Dendritic cell treated with granulocyte-macrophage colony-stimulating factor and Interleukin-4, amounts not matched to agents 40 ng/mL and 50 ng/mL, for 4 days (primary cell): ENCODE measurements around the gene BMP6.
"Not testable (repeated sequence)": the region's sequence is repeated elsewhere in the genome, so short reads cannot be mapped to it uniquely, and the experiment has no call there.

ENCODE experiments used
- H3K27ac Mint-ChIP-seq: one replicate; pipeline ENCODE4 v1.8.0; 2022; ENCODE audit warnings: mild to moderate bottlenecking, mixed read lengths
- H3K27me3 Mint-ChIP-seq: one replicate; pipeline ENCODE4 v1.8.0; 2022; ENCODE audit warnings: mild to moderate bottlenecking, mixed read lengths
- H3K36me3 Mint-ChIP-seq: one replicate; pipeline ENCODE4 v1.8.0; 2022; ENCODE audit warnings: low read depth, mixed read lengths
- H3K4me1 Mint-ChIP-seq: one replicate; pipeline ENCODE4 v1.8.0; 2022; ENCODE audit warnings: low read depth, mixed read lengths
- H3K4me3 Mint-ChIP-seq: one replicate; pipeline ENCODE4 v1.8.0; 2022; ENCODE audit warnings: mild to moderate bottlenecking, moderate library complexity, mixed read lengths
- H3K9me3 Mint-ChIP-seq: one replicate; pipeline ENCODE4 v1.8.0; 2022; ENCODE audit warnings: mixed read lengths
- intact Hi-C: fragments of 100-400 bp; cut with micrococcal nuclease; formaldehyde crosslinking; loops from one replicate; pipeline ENCODE4 v1.15.0; 2022

Gene BMP6

DNA sequence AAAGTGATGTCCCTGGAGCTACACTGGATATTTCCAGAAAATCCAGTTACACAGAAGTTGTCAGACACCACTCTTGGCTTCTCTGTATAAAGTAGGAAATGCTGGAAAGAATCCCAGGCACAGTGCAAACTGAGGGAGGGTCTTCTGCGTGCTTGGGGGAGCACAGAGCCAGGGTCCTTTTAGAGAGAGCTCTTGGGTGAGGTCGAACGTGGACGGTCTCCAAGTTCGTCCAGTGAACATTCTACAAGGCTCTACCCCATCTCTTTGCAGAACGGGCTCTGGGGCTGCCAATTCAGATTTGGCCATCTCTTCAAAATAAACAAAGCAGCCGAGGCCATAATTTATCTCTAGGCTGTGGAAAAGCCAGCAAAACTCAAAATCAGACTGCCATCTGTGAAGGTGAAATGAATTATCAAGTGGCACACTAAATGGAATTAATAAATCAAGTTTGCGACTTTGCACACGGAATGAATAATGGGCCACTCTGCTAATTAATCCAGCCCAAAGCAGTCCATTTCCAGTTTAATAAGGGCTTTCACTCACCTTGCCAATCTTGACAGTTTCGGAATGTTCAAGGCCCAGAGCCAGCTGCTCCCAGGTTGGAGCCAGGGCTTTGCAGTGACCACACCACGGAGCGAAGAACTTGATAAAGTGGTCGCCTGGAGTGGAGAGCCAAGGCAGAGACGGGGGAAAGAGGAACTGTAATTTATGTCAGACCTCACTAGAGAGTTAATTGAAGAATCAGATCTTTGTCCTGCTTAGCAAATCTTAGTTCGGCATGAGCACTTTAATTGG is 165.4 kb downstream of the BMP6 start:
- intact Hi-C loops, result no loop called here
- H3K36me3 Mint-ChIP-seq, result peaks cover 100% of the 10 kb centered on the region
- H3K27ac Mint-ChIP-seq, result no peak overlapping the region
- no peaks in the 10 kb centered on the region for H3K27me3 Mint-ChIP-seq
- no peak overlapping the region for H3K4me3 Mint-ChIP-seq
- no peaks in the 10 kb centered on the region for H3K4me1 Mint-ChIP-seq
- H3K9me3 Mint-ChIP-seq, result no peaks in the 10 kb centered on the region

DNA sequence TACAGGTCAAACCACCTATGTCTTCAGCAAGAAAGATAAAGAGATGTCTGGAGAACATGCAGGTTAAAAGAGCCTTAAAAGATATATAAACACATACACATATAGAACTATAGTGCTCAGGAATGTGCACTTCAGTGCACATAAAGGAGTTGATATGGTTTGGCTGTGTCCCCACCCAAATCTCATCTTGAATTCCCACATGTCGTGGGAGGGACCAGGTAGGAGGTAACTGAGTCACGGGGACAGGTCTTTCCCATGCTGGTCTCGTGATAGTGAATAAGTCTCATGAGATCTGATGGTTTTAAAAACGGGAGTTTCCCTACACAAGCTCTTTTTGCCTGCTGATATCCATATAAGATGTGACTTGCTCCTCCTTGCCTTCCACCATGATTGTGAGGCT is 166.5 kb downstream of the BMP6 start:
- intact Hi-C loops, H3K27ac Mint-ChIP-seq, H3K9me3 Mint-ChIP-seq, H3K27me3 Mint-ChIP-seq, H3K4me3 Mint-ChIP-seq, H3K4me1 Mint-ChIP-seq: not testable (repeated sequence)
- H3K36me3 Mint-ChIP-seq, result peaks cover 96% of the 10 kb centered on the region

DNA sequence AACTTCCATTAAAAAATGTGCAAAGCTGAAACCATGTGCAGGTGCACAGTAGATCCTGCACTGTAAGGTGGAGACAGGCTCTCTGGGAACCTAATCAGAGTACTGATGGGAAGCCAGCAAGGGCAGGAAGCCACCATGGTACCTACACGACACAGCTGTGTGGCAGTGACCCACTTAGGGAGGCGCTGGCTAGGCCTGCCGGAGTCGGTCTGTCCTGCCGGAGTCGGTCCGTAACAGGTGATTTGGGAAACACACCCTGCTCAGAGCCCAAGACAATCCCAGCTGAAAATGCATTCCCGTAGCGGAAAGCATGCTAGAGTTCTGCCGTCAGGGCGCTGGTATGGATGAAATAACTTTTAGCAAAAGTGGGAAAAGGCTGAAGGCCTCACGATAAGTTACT is 167.4 kb downstream of the BMP6 start:
- H3K27ac Mint-ChIP-seq, result no peak overlapping the region
- H3K9me3 Mint-ChIP-seq, result no peaks in the 10 kb centered on the region
- H3K4me1 Mint-ChIP-seq, result no peaks in the 10 kb centered on the region
- intact Hi-C loops, result no loop called here
- no peak overlapping the region for H3K4me3 Mint-ChIP-seq
- peaks cover 96% of the 10 kb centered on the region for H3K36me3 Mint-ChIP-seq
- H3K27me3 Mint-ChIP-seq, result no peaks in the 10 kb centered on the region

DNA sequence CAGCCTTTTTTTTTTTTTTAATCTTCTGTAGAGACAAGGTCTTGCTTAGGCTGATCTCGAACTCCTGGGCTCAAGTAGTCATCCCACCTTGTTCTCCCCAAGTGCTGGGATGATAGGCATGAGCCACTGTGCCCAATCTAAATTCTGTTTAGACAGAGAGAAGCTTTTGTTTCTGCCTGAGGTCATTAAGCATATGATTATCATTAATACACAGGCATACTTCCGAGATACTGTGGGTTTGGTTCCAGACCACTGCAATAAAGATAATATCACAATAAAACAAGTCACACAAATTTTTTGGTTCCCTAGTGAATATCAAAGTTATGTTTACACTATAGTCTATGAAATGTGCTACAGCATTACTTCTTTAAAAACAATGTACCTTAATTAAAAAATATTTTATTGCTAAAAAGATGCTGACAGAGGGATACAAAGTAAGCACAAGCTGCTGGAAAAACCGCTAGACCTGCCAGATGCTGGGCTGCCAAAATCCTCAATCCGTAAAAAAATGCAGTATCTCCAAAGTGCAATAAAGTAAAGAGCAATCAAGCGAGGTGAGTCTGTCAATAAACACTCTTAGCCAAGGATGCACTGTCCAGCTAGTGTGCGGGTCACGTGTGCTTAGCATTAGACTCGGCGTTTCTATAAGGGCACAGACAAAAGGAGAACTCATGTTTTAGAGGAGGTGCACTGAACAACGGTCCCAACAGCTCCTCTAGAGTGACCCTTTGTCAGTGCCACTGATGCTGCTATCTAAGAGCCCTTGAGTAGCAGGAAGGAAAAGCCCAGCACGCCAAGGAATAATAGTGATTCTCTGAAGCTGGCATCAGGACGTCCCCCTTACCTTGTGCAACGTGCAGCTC is 168.6 kb downstream of the BMP6 start:
- no peaks in the 10 kb centered on the region for H3K4me1 Mint-ChIP-seq
- peaks cover 96% of the 10 kb centered on the region for H3K36me3 Mint-ChIP-seq
- H3K27ac Mint-ChIP-seq, result no peak overlapping the region
- H3K4me3 Mint-ChIP-seq, result no peak overlapping the region
- H3K27me3 Mint-ChIP-seq, result no peaks in the 10 kb centered on the region
- no peaks in the 10 kb centered on the region for H3K9me3 Mint-ChIP-seq
- intact Hi-C loops, result no loop called here

DNA sequence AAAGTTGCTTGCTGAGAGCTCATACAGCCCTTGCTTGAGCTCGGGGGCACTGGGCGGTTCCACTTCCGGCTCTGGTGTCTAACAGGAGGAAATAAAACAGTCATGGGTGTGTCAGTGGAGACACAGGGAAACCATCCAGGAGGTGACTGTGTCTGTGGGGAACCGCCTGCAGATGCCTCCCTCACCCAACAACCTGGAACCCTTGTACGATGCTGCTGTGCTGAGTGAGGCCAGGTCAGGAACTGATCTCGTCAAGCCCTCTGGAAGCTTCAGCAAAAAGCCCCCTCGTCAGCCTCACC is 169.2 kb downstream of the BMP6 start:
- Mint-ChIP-seq H3K9me3 (no peaks in the 10 kb centered on the region), H3K27ac (no peak overlapping the region), H3K36me3 (peaks cover 96% of the 10 kb centered on the region), H3K4me1 (no peaks in the 10 kb centered on the region), H3K4me3 (no peak overlapping the region), H3K27me3 (no peaks in the 10 kb centered on the region)
- intact Hi-C loops, result no loop called here

DNA sequence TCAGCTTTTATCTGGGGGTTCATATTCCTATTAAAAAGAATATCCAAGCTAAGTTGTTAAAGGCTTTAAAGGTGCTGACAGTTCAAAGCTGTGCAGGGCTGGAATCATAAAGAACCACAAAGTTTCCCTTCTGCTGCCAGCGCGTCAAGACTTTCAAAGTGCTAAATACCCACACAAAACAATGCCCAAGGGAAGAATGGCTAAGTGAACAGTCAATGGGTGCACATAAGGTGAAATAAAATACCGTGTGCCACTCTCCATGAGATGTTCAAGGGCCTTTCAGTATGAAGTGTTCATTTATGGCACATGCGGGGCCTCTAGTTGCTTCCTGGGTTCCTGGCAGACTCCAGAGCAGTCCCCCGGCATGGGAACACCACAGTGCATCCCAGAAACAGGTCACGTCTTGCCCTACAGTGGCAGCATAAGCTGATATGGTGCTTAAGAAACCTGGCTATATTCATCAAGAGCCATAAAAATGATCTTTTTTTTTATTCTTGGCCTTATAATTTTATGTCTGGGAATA is 170.6 kb downstream of the BMP6 start:
- intact Hi-C loops, result no loop called here
- peaks cover 96% of the 10 kb centered on the region for H3K36me3 Mint-ChIP-seq
- no peaks in the 10 kb centered on the region for H3K27me3 Mint-ChIP-seq
- no peak overlapping the region for H3K27ac Mint-ChIP-seq
- H3K4me3 Mint-ChIP-seq, result no peak overlapping the region
- H3K4me1 Mint-ChIP-seq, result no peaks in the 10 kb centered on the region
- no peaks in the 10 kb centered on the region for H3K9me3 Mint-ChIP-seq

DNA sequence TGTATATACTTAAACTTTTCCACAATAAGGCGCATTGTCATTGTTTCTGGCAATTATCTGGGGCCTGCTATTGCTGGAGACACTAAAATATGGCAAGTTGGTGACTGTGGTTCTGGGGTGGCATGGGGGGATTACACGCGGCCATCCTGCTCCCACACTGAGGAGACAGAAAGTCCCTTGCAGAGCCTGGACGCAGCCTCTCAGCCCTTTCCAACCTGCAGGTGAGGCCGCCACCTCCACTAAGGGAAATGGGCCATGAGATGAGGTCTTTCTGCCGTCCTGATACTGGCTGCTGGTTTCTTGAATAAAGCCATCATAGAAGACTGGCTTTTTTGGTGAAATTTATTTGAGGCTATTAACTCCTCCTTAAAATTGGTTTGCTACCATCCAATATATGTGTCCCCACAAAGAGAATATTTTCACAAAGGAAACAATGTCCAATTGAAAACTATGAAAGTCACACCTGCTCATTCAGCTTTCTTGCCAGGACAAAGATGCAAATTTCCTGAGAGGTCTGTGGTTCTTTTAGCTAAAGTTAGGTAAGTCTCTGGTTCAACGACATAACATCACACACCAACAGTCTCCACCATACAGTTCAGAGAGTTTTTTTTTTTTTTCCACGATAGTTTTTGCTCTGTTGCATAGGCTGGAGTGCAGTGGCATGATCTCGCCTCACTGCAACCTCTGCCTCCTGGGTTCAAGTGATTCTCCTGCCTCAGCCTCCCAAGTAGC is 171.7 kb downstream of the BMP6 start:
- no peaks in the 10 kb centered on the region for H3K9me3 Mint-ChIP-seq
- no peak overlapping the region for H3K4me3 Mint-ChIP-seq
- intact Hi-C loops, result no loop called here
- H3K27me3 Mint-ChIP-seq, result no peaks in the 10 kb centered on the region
- H3K27ac Mint-ChIP-seq, result no peak overlapping the region
- no peaks in the 10 kb centered on the region for H3K4me1 Mint-ChIP-seq
- peaks cover 96% of the 10 kb centered on the region for H3K36me3 Mint-ChIP-seq

DNA sequence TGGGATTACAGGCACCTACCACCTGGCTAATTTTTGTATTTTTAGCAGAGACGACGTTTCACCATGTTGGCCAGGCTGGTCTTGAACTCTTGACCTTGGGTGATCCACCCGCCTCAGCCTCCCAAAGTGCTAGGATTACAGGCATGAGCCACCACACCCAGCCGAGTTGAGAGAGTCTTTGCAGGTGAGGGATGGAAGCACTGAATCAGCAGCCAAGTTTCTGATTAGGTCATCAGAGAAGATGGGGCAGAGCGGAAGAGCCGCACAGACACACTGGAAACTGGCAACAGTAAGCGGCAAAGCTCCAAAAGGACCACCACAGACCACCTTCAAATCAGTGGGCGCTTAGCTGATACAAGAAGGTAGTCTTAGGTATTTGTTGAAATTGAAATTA is 172.3 kb downstream of the BMP6 start:
- intact Hi-C loops, H3K27me3 Mint-ChIP-seq, H3K4me3 Mint-ChIP-seq, H3K27ac Mint-ChIP-seq, H3K4me1 Mint-ChIP-seq, H3K9me3 Mint-ChIP-seq: not testable (repeated sequence)
- peaks cover 96% of the 10 kb centered on the region for H3K36me3 Mint-ChIP-seq

DNA sequence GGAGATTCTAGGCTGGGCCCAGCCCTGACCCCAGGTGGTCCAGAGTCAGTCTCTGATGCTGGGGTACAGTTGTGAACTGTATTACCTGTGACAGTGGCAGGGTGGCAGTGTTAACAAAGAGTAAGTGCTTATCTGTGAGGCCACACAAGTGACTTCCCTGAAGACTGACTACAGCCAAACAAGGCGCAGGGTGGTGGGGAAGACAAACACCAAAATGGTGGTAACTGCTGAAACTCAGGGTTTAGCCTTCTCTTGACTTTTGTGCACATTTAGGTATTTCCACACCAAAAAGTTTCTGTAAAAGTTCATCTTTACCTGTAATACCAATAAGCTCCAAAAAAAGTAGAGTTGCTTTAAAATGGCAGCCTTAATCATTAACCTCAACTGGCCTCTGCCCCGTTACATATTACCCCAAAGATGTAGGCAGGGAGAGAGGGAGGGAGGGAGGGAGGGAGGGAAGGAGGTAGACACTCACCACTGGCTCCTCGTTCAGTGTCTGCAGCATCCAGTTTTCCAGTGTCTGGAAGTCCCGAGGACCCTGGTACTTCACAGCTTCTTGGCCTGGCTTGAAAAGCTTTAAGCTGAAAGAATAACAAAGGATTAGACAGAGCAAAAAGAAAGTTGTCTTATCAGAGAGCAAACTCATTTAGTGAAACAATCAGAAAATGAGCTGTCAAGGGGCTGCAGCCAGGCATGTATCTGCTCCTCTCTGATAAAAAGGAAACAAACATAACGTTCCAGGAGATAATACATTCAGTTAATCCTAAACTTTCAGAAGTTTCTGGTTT is 173.4 kb downstream of the BMP6 start:
- intact Hi-C loops, result no loop called here
- Mint-ChIP-seq H3K4me1 (no peaks in the 10 kb centered on the region), H3K27ac (no peak overlapping the region), H3K27me3 (no peaks in the 10 kb centered on the region), H3K9me3 (no peaks in the 10 kb centered on the region), H3K4me3 (no peak overlapping the region), H3K36me3 (peaks cover 96% of the 10 kb centered on the region)

DNA sequence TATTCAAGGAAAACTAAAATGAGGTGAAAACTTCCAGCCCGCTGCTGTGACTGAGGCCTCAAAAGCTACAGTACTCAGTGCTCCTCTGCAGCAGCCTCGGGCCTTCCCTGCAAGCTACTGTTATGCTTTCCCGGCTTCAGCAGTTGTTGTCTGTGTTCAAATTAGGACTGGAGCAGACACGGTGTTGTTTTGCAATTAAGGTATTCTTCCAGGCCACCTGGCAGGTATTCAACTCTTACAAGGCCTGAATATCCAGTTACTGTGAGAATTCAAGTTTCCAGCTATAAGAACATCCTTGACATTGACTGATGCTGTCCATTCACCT is 174.0 kb downstream of the BMP6 start:
- intact Hi-C loops, result no loop called here
- H3K4me3 Mint-ChIP-seq, result no peak overlapping the region
- peaks cover 96% of the 10 kb centered on the region for H3K36me3 Mint-ChIP-seq
- no peak overlapping the region for H3K27ac Mint-ChIP-seq
- H3K27me3 Mint-ChIP-seq, result no peaks in the 10 kb centered on the region
- no peaks in the 10 kb centered on the region for H3K9me3 Mint-ChIP-seq
- peaks cover 2% of the 10 kb centered on the region for H3K4me1 Mint-ChIP-seq

DNA sequence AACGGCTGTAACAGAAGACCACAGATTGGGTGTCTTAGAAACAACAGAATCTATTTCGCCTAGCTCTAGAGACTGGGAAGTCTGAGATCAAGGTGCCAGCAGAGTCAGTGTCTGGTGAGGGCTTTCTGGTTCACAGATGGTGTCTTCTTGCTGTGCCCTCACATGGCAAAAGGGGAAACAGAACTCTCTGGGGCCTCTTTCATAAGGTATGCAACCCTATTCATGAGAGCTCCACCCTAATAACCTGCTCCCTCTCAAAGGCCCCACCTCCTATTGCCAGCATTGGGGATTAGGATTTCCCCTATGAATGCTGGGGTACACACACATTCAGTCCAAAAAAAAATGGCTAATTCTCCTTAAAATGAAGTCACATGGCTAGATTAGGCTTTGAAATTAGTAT is 174.7 kb downstream of the BMP6 start:
- peaks cover 92% of the 10 kb centered on the region for H3K36me3 Mint-ChIP-seq
- H3K4me1 Mint-ChIP-seq, result peaks cover 7% of the 10 kb centered on the region
- H3K9me3 Mint-ChIP-seq, result no peaks in the 10 kb centered on the region
- H3K27me3 Mint-ChIP-seq, result no peaks in the 10 kb centered on the region
- no peak overlapping the region for H3K4me3 Mint-ChIP-seq
- intact Hi-C loops, result no loop called here
- H3K27ac Mint-ChIP-seq, result no peak overlapping the region

DNA sequence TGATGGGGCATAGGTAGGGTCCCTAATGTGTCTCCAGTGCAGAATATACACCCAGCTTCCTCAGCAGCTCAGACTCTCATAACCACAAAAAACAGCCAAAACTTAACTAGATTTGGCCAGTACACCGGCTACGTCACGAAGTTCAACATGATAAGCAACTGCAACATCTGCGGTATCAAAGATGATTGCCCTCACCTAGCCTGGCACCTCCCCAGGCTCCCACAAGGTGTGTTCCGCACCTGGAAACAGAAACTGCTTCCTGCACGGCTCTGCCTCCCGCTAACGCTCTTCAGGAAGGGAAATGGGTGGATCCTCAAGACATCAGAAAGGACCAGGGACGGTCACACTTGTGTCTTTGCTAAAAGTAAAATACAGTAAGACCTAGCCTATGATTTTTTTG is 175.2 kb downstream of the BMP6 start:
- no peaks in the 10 kb centered on the region for H3K9me3 Mint-ChIP-seq
- H3K4me1 Mint-ChIP-seq, result peaks cover 7% of the 10 kb centered on the region
- no peak overlapping the region for H3K27ac Mint-ChIP-seq
- intact Hi-C loops, result no loop called here
- H3K27me3 Mint-ChIP-seq, result no peaks in the 10 kb centered on the region
- peaks cover 87% of the 10 kb centered on the region for H3K36me3 Mint-ChIP-seq
- no peak overlapping the region for H3K4me3 Mint-ChIP-seq

DNA sequence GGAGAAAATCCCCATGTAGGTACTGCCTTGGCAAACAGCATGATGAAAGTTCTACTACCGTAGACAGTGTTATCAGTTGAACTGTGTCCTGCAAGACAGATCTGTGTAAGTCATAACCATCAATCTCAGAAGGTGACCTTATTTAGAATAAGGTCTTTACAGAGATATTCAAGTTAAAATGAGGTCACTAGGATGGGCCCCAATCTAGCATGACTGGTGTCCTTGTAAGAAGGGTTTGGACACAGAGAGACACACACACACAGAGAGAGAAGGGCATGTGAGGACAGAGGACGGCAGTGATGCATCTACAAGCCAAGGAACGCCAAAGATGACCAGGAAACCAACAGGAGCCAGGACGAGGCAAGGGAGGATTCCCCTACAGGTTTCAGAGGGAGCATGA is 175.9 kb downstream of the BMP6 start:
- Mint-ChIP-seq H3K9me3 (no peaks in the 10 kb centered on the region), H3K4me3 (no peak overlapping the region), H3K27ac (no peak overlapping the region), H3K36me3 (peaks cover 80% of the 10 kb centered on the region), H3K27me3 (no peaks in the 10 kb centered on the region), H3K4me1 (peaks cover 7% of the 10 kb centered on the region)
- intact Hi-C loops, result no loop called here
